ENCODE data around the gene SYTL1. TPM values are rescaled to one million over a fixed set of nuclear protein-coding genes. Genes with fewer than 3 reads are reported as not detected.
A peak's percentile ranks its signal among the peaks of the same experiment; 100 is the strongest.

Gene SYTL1
- total and polyA plus RNA-seq, 9 of the 15 experiments (the other 6 are each of a cell fraction or from before 2014, with no cell fraction given), result 0.04 to 9.3 (median 1.7) TPM

DNA sequence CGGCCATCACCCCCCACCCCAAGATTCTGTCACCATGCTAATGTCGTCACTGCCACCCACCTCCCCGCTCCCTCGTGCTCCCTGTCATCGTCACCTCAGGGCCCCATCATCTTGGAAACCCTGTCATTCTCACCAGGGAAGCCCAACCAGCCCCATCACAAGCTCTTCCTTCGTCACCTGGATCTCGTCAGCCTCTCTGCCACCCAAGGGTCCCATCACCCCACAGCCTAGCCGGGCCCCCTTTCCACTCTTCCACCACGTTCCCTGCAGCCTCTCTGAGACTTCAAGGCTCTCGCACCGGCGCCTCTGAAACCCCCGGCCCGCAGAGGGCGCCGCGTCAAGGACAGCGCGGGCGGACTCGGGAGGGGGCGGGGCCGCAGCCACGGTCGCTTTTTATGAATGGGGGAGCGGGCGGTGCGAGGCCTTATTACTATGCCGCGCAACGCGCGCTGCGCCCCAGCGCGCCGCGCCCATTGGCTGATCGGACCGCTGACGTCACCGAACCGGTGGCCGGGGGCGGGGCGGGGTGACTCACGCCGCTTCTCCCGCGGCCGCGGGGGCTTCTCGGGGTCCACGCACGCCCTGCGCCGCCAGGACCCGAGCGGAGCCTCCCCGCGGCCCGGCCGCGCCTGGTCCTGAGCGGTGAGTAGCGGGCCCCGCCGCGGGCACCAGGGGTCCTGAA, 50.4 kb downstream of the SYTL1 start, which contains the start of gene GPR3 (continued):
- TF ChIP-seq PPARD (CRISPR knock-in tag; IDR thresholded peaks at IDR 0.05) (no peak), RBBP5 (IDR thresholded peaks at IDR 0.05; ENCODE audit: borderline replicate concordance, insufficient read depth, low read length, poor library complexity, severe bottlenecking) (peak; percentile 74), BACH1 (tag; IDR thresholded peaks at IDR 0.05) (no peak), ZBED1 (IDR thresholded peaks at IDR 0.05) (no peak), TRIM24 (IDR thresholded peaks at IDR 0.05) (peak; percentile 50 to 66), SMARCB1 (IDR thresholded peaks at IDR 0.05; ENCODE audit: insufficient read length, low read depth) (no peak), EZH2 (IDR thresholded peaks at IDR 0.05; ENCODE audit: borderline replicate concordance, low read depth, low read length) (no peak), ZNF224 (CRISPR knock-in tag; IDR thresholded peaks at IDR 0.05) (no peak), FOSL1 (tag; conservative IDR thresholded peaks at IDR 0.05) (peak; percentile 98), MTA2 (IDR thresholded peaks at IDR 0.05; ENCODE audit: low read depth) (peak; percentile 32; the same call in 1 of the 2 replicates), SUPT5H (IDR thresholded peaks at IDR 0.05) (peak; percentile 74; the same call in 1 of the 2 replicates), MCM5 (IDR thresholded peaks at IDR 0.05; ENCODE audit: low read depth) (no peak), TEAD4 (IDR thresholded peaks at IDR 0.05; ENCODE audit: low read length) (no peak; the same call in 1 of the 2 replicates), TEAD4 (CRISPR knock-in tag; IDR thresholded peaks at IDR 0.05; ENCODE audit: borderline replicate concordance) (no peak), TCF7L2 (IDR thresholded peaks at IDR 0.05; ENCODE audit: low read depth, low read length) (no peak; the same call in 1 of the 2 replicates), RBM34 (IDR thresholded peaks at IDR 0.05; ENCODE audit: borderline replicate concordance, insufficient read depth, low read length) (no peak), HLTF (IDR thresholded peaks at IDR 0.05) (peak; percentile 34; the same call in 1 of the 2 replicates), ZNF23 (CRISPR knock-in tag; IDR thresholded peaks at IDR 0.05) (no peak), KLF1 (tag; IDR thresholded peaks at IDR 0.05) (no peak), HCFC1 (IDR thresholded peaks at IDR 0.05; ENCODE audit: low read depth, low read length) (peak; percentile 57)
- TF ChIP-seq, protein P1, sequence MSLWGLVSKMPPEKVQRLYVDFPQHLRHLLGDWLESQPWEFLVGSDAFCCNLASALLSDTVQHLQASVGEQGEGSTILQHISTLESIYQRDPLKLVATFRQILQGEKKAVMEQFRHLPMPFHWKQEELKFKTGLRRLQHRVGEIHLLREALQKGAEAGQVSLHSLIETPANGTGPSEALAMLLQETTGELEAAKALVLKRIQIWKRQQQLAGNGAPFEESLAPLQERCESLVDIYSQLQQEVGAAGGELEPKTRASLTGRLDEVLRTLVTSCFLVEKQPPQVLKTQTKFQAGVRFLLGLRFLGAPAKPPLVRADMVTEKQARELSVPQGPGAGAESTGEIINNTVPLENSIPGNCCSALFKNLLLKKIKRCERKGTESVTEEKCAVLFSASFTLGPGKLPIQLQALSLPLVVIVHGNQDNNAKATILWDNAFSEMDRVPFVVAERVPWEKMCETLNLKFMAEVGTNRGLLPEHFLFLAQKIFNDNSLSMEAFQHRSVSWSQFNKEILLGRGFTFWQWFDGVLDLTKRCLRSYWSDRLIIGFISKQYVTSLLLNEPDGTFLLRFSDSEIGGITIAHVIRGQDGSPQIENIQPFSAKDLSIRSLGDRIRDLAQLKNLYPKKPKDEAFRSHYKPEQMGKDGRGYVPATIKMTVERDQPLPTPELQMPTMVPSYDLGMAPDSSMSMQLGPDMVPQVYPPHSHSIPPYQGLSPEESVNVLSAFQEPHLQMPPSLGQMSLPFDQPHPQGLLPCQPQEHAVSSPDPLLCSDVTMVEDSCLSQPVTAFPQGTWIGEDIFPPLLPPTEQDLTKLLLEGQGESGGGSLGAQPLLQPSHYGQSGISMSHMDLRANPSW (CRISPR knock-in tag; IDR thresholded peaks at IDR 0.05), result no peak
- TF ChIP-seq, protein P2, sequence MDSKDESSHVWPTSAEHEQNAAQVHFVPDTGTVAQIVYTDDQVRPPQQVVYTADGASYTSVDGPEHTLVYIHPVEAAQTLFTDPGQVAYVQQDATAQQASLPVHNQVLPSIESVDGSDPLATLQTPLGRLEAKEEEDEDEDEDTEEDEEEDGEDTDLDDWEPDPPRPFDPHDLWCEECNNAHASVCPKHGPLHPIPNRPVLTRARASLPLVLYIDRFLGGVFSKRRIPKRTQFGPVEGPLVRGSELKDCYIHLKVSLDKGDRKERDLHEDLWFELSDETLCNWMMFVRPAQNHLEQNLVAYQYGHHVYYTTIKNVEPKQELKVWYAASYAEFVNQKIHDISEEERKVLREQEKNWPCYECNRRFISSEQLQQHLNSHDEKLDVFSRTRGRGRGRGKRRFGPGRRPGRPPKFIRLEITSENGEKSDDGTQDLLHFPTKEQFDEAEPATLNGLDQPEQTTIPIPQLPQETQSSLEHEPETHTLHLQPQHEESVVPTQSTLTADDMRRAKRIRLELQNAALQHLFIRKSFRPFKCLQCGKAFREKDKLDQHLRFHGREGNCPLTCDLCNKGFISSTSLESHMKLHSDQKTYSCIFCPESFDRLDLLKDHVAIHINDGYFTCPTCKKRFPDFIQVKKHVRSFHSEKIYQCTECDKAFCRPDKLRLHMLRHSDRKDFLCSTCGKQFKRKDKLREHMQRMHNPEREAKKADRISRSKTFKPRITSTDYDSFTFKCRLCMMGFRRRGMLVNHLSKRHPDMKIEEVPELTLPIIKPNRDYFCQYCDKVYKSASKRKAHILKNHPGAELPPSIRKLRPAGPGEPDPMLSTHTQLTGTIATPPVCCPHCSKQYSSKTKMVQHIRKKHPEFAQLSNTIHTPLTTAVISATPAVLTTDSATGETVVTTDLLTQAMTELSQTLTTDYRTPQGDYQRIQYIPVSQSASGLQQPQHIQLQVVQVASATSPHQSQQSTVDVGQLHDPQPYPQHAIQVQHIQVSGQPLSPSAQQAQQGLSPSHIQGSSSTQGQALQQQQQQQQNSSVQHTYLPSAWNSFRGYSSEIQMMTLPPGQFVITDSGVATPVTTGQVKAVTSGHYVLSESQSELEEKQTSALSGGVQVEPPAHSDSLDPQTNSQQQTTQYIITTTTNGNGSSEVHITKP (IDR thresholded peaks at IDR 0.05; ENCODE audit: partially characterized antibody), result peak; percentile 34
- TF ChIP-seq, protein P3, sequence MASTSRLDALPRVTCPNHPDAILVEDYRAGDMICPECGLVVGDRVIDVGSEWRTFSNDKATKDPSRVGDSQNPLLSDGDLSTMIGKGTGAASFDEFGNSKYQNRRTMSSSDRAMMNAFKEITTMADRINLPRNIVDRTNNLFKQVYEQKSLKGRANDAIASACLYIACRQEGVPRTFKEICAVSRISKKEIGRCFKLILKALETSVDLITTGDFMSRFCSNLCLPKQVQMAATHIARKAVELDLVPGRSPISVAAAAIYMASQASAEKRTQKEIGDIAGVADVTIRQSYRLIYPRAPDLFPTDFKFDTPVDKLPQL (IDR thresholded peaks at IDR 0.05; ENCODE audit: extremely low read depth, insufficient read length), result no peak

Measured in K562 (cell line).